Umbilical cord (tissue), 2 donors: Measurements from ENCODE around the gene UROC1. TPM values are rescaled to one million over a fixed set of nuclear protein-coding genes. Genes with fewer than 3 reads are reported as not detected.

Experiments used
- DNase-seq: peaks from one replicate; pipeline ENCODE4 v3.0.0-alpha.2; 2015; ENCODE audit warnings: low spot score
- total RNA-seq: library from RNA; depleted of rRNA; stranded (reverse); fragments of >200 nt; gene quantifications from one replicate; pipeline ENCODE4 v1.2.3, GENCODE V29; 2014; ENCODE audit warnings: low replicate concordance; ENCODE audit not compliant: insufficient read depth

The UROC1 gene
- total RNA-seq, 1 donor from 2014 or later, result 0.48 TPM

GRCh38 chr3:126480861-126481260 is 36.7 kb downstream of the UROC1 start:
- DNase-seq, result no peak

GRCh38 chr3:126480206-126480605 is 37.4 kb downstream of the UROC1 start:
- no peak for DNase-seq

GRCh38 chr3:126479642-126480041 is 37.9 kb downstream of the UROC1 start:
- no peak for DNase-seq

GRCh38 chr3:126478581-126479310 is 38.8 kb downstream of the UROC1 start:
- no peak for DNase-seq

DNA sequence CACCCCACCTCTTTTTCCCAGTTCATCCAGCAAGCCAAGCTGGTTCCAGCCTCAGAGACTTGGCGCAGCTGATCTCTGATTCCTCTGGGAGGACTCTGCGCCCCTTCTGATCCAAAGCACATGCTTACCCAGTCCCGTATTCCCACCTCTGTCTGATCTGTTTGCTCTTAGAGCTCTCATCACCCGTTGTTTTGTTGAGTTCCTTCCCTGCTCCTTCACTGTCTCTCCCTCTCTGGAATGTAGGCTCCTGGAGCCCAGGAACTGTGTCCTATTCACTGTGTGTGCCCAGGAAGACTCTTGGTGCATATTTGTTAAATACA is 40.6 kb downstream of the UROC1 start:
- DNase-seq, result no peak

DNA sequence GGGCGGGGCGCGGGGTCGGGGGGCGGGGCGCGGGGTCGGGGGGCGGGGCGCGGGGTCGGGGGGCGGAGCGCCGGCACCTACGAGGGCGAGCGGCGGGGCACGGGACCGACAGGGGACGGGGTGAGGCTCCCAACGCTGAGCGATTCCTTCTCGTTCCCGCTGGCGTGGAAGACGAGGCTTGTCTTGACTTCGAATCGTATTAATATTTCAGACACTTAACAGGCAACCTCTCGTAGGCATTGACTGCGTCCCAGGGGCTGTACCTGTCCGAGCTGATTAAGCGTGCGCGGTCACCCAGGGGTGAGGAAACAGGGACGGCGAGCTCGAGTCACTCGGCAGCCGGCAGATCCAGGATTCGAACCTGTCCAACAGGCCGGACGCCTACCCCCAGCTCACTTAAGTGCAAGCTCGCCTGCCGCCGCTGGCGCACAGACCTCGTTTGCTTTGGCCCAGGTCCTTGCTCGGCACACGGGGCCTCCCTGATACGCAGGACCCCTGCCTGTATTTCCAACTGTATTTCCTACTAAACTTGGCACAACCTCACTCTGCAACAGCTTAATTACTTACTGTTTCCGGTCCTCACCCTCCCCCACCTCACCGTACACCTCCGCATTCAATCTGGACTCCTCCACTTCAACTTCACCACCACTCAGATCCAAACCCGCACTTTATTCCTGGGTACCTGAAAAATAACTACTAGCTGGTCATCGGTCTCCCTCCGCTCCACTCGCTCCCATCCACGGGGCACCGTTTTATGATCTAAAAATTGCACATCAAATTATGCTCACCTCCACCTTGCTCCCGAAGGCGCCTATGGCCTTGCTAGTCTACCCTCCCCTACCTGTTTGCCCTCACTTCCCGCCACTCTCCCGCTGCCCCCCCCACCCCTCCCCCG is 41.2 kb downstream of the UROC1 start:
- peak; percentile 53 for DNase-seq

- peak; percentile 97 for DNase-seq
Observed at GRCh38 chr3:126475413-126476114, 42.0 kb downstream of the UROC1 start, which contains the start of gene ZXDC. TSS of gene ZXDC (minus strand) at chr3:126475891. CDS start at chr3:126475865, 26 bp downstream.

DNA sequence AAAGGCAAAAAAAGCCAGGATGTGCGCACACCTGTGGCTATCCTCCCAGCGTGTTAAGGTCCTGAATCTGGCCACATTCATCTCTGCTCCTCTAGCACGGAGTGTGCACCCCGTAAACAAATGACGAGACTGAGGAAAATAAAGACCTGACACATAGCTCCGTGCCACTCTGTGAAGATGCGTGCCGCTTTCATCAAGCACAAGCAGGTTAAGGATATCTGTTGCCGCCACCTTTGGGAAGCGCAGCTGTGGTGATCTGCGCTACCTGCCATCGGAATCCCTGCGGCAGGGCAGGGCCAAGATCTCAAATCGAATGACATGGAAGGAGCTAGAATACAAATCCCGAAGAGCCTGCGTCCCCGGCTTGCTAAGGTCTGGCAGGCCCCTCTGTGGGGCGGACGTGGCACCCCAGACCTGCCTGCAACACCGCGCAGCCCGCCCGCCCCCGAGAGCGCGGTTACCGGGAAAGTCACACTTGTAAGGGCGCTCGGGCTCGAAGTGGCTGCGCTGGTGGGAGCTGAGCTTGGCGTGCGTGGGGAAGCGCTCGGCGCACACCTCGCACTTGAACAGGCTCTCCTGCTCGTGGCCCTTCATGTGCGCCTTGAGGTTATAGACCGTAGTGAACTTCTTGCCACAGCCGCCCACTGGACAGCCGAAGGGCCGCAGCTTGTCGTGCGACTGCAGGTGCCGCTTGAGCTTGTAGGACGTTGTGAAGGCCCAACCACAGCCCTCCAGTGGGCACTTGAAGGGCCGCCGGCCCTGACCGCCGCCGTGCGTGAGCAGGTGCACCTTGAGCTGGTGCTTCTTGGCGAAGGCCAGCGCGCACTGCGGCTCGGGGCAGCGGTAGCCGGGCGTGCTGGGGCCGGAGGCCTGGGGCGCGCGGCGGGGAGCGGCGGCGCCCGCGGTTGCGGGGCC is 42.8 kb downstream of the UROC1 start:
- DNase-seq, result peak; percentile 38

GRCh38 chr3:126473292-126474168 is 44.0 kb downstream of the UROC1 start:
- DNase-seq, result no peak

GRCh38 chr3:126472277-126473006 is 45.1 kb downstream of the UROC1 start:
- peak; percentile 65 for DNase-seq

GRCh38 chr3:126469479-126469878 is 48.1 kb downstream of the UROC1 start:
- no peak for DNase-seq

GRCh38 chr3:126468028-126468891 is 49.3 kb downstream of the UROC1 start:
- DNase-seq, result no peak

GRCh38 chr3:126467611-126467955 is 50.0 kb downstream of the UROC1 start:
- no peak for DNase-seq

GRCh38 chr3:126466886-126467610 is 50.5 kb downstream of the UROC1 start:
- no peak for DNase-seq

DNA sequence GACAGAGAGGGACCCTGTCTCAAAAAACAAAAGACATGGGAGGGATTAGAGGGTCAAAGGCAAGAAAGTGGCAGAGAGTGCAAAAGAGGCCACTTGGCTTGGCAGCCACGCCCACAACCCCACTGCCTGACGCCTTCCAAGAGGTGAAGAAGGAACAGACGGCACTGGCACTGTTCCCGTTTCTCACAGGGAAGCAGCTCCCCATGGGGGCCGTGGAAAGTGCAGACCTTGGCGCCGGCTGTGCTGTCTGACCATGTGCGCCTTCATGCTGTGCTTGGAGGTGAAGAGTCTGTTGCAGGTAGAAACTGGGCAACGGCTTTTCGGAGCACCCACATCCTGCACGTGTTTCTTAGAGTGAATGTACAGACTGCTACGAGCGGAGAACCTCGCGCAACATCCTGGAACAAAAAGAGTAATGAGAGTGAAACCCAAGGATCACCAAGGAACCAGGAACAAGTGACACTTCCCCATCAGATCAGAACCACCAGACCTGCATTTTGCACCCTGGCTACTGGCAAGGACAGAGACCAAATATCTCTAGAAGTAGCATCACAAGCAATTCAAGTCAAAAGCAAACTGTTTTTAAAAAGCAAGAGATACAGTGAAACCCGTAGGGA is 51.5 kb downstream of the UROC1 start:
- DNase-seq, result no peak

- DNase-seq, result no peak
Observed at GRCh38 chr3:126464997-126465396, 52.6 kb downstream of the UROC1 start.

DNA sequence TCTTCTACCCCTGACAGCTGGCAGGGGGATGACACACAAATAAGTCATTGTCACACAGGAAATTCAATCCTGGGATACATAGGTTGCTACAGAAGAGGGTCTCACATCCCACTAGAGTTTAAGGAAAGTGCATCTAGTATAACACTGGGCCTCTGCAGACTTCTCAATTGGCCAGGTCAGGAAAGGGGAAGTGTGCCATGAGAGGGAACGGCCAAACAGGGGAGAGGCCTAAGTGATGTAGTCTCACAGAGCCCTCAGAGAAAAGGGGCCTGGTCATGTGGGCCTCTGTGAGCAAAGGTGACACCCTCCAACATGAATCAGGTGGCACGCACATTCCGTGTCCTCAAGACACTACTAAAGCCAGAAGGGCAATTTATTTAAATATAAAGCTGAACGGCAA is 53.1 kb downstream of the UROC1 start:
- DNase-seq, result no peak
